HepG2 (cell line): ENCODE measurements around the gene APC2. TPM values are rescaled to one million over a fixed set of nuclear protein-coding genes. Genes with fewer than 3 reads are reported as not detected.

Experiments used
- ADNP ChIP-seq: sonication (generic); formaldehyde crosslinking; IDR thresholded peaks from 2 replicates; pipeline ENCODE4 v1.4.0; 2020; ENCODE audit warnings: missing genetic modification reagents
- ATF7 ChIP-seq, 2 experiments: fragments of 450-650 bp in 1 of 2; sonication (generic) in 1 of 2; formaldehyde crosslinking in 1 of 2; IDR thresholded peaks; 2 replicates each; pipeline versions ENCODE4 v1.4.0 to v1.6.1; 2016 to 2020; ENCODE audit warnings: antibody characterized with exemption in 1 of 2, mild to moderate bottlenecking in 1 of 2, missing genetic modification reagents in 1 of 2
- BRCA1 ChIP-seq: sonication (generic); formaldehyde crosslinking; IDR thresholded peaks from 2 replicates; pipeline ENCODE4 v1.4.0; 2020; ENCODE audit warnings: missing genetic modification reagents
- BRD4 ChIP-seq: sonication (generic); formaldehyde crosslinking; IDR thresholded peaks from 2 replicates; pipeline ENCODE4 v1.4.0; 2020; ENCODE audit warnings: missing genetic modification reagents
- EEA1 ChIP-seq: sonication (generic); formaldehyde crosslinking; IDR thresholded peaks from 2 replicates; pipeline ENCODE4 v1.5.1; 2020; ENCODE audit warnings: mild to moderate bottlenecking, missing genetic modification reagents, borderline replicate concordance
- HNF4G ChIP-seq, 2 experiments: sonication (generic) in 1 of 2; formaldehyde crosslinking in 1 of 2; IDR thresholded peaks; 2 replicates each; pipeline versions ENCODE4 v1.4.0 to v1.6.1; 2011 to 2020; ENCODE audit warnings: borderline replicate concordance in 2 of 2, low read depth in 2 of 2, mild to moderate bottlenecking in 2 of 2, low read length in 1 of 2, missing genetic modification reagents in 1 of 2, moderate library complexity in 1 of 2
- HOMEZ ChIP-seq: IDR thresholded peaks from 2 replicates; pipeline ENCODE4 v1.6.1; 2016; ENCODE audit warnings: low read depth
- KDM6A ChIP-seq: IDR thresholded peaks from 2 replicates; pipeline ENCODE4 v1.6.1; 2016; ENCODE audit warnings: low read depth
- POLR2AphosphoS5 ChIP-seq: IDR thresholded peaks from 2 replicates; pipeline ENCODE4 v1.6.1; 2012; ENCODE audit warnings: low read depth, low read length
- RARA ChIP-seq: IDR thresholded peaks from 2 replicates; pipeline ENCODE4 v1.6.1; 2016; ENCODE audit warnings: missing genetic modification reagents, missing compliant biosample characterization
- RBAK ChIP-seq: sonication (generic); formaldehyde crosslinking; IDR thresholded peaks from 2 replicates; pipeline ENCODE4 v1.5.1; 2020; ENCODE audit warnings: mild to moderate bottlenecking, missing genetic modification reagents
- RBFOX2 ChIP-seq: fragments of 200-400 bp; formaldehyde crosslinking; IDR thresholded peaks from 2 replicates; pipeline ENCODE4 v1.6.1; 2017; ENCODE audit warnings: low read depth, mild to moderate bottlenecking, low read length
- SRF ChIP-seq: IDR thresholded peaks from 2 replicates; pipeline ENCODE4 v1.6.1; 2011; ENCODE audit warnings: mild to moderate bottlenecking, low read depth, low read length, moderate library complexity
- ZFP36L2 ChIP-seq: sonication (generic); formaldehyde crosslinking; IDR thresholded peaks from 2 replicates; pipeline ENCODE4 v1.4.0; 2020; ENCODE audit warnings: missing genetic modification reagents
- ZFP41 ChIP-seq: sonication (generic); formaldehyde crosslinking; IDR thresholded peaks from 2 replicates; pipeline ENCODE4 v1.4.0; 2020; ENCODE audit warnings: mild to moderate bottlenecking, missing genetic modification reagents, borderline replicate concordance
- ZGPAT ChIP-seq: IDR thresholded peaks from 2 replicates; pipeline ENCODE4 v1.6.1; 2016; ENCODE audit warnings: mild to moderate bottlenecking
- ZNF124 ChIP-seq: sonication (generic); formaldehyde crosslinking; IDR thresholded peaks from 2 replicates; pipeline ENCODE4 v1.4.0; 2020; ENCODE audit warnings: missing genetic modification reagents
- ZNF709 ChIP-seq: sonication (generic); formaldehyde crosslinking; IDR thresholded peaks from 2 replicates; pipeline ENCODE4 v1.5.0; 2020; ENCODE audit warnings: mild to moderate bottlenecking, missing genetic modification reagents
- ZNF720 ChIP-seq: sonication (generic); formaldehyde crosslinking; IDR thresholded peaks from 2 replicates; pipeline ENCODE4 v1.4.0; 2020; ENCODE audit warnings: missing genetic modification reagents
- ZNF766 ChIP-seq: sonication (generic); formaldehyde crosslinking; IDR thresholded peaks from 2 replicates; pipeline ENCODE4 v1.5.0; 2020; ENCODE audit warnings: missing genetic modification reagents, borderline replicate concordance
- ZNF776 ChIP-seq: sonication (generic); formaldehyde crosslinking; IDR thresholded peaks from 2 replicates; pipeline ENCODE4 v1.4.0; 2020; ENCODE audit warnings: mild to moderate bottlenecking, missing genetic modification reagents
- ZSCAN21 ChIP-seq: sonication (generic); formaldehyde crosslinking; IDR thresholded peaks from 2 replicates; pipeline ENCODE4 v1.8.0; 2022; ENCODE audit warnings: mild to moderate bottlenecking, missing genetic modification reagents, moderate library complexity, borderline replicate concordance
- ZSCAN29 ChIP-seq: sonication (generic); formaldehyde crosslinking; conservative IDR thresholded peaks from 2 replicates; pipeline ENCODE4 v1.4.0; 2020; ENCODE audit warnings: mild to moderate bottlenecking, missing genetic modification reagents
- polyA plus RNA-seq, 8 experiments: library from polyadenylated mRNA; depleted of rRNA in 3 of 8; stranded (reverse) in 7 of 8; unstranded in 1 of 8; fragments of >200 nt; fragmentation: Illumina TruSeq in 4 of 8; extraction: Trizol in 4 of 8; gene quantifications; 2 replicates each; pipeline versions ENCODE4 v1.2.1 to v1.2.3, GENCODE V29; 2011 to 2016; ENCODE audit warnings: low read depth in 4 of 8, missing spikeins in 1 of 8, mixed read lengths in 1 of 8; ENCODE audit not compliant: insufficient read depth in 1 of 8
- total RNA-seq, 5 experiments: library from RNA; depleted of rRNA; stranded (reverse); fragments of >200 nt; fragmentation: Illumina TruSeq; extraction: Trizol; gene quantifications; 2 replicates each; pipeline ENCODE4 v1.2.3, GENCODE V29; 2016; ENCODE audit warnings: low read depth in 1 of 5
- TF ChIP-seq, protein P1 (sequence below): sonication (generic); formaldehyde crosslinking; IDR thresholded peaks from 2 replicates; pipeline ENCODE4 v1.9.0; 2022; ENCODE audit warnings: missing genetic modification reagents, mild to moderate bottlenecking, borderline replicate concordance
- TF ChIP-seq, protein P2 (sequence below): sonication (generic); formaldehyde crosslinking; IDR thresholded peaks from 2 replicates; pipeline ENCODE4 v1.4.0; 2020; ENCODE audit warnings: missing genetic modification reagents

The APC2 gene
- total and polyA plus RNA-seq, 2 of the 13 experiments (the other 11 are each of a cell fraction or from before 2014, with no cell fraction given): 0.08 to 0.22 TPM

- TF ChIP-seq ZGPAT (0 out of 2 replicates have a peak, but pooled peaks have one; percentile 14), RARA (CRISPR knock-in tag) (no peak), RBAK (CRISPR knock-in tag) (no peak), KDM6A (CRISPR knock-in tag) (no peak), RBFOX2 (peak; percentile 30; the same call in 1 of the 2 replicates), ZFP36L2 (no peak), ZSCAN21 (no peak), ATF7 (IDR thresholded peaks at IDR 0.05) (no peak), ATF7 (CRISPR knock-in tag; IDR thresholded peaks at IDR 0.05) (no peak), ADNP (CRISPR knock-in tag) (no peak), EEA1 (CRISPR knock-in tag) (no peak), ZNF124 (CRISPR knock-in tag) (no peak), HNF4G (IDR thresholded peaks at IDR 0.05; ENCODE audit: borderline replicate concordance, low read depth, low read length) (no peak), HNF4G (CRISPR knock-in tag; IDR thresholded peaks at IDR 0.05; ENCODE audit: borderline replicate concordance, low read depth) (no peak), ZSCAN29 (CRISPR knock-in tag) (no peak), BRCA1 (CRISPR knock-in tag) (no peak), SRF (no peak), ZNF766 (CRISPR knock-in tag) (no peak), ZFP41 (CRISPR knock-in tag) (no peak), BRD4 (no peak), ZNF776 (CRISPR knock-in tag) (peak; percentile 27; the same call in 1 of the 2 replicates), ZNF709 (CRISPR knock-in tag) (0 out of 2 replicates have a peak, but pooled peaks have one; percentile 42), ZNF720 (CRISPR knock-in tag) (no peak), POLR2AphosphoS5 (no peak), HOMEZ (CRISPR knock-in tag) (no peak)
- TF ChIP-seq, protein P1, sequence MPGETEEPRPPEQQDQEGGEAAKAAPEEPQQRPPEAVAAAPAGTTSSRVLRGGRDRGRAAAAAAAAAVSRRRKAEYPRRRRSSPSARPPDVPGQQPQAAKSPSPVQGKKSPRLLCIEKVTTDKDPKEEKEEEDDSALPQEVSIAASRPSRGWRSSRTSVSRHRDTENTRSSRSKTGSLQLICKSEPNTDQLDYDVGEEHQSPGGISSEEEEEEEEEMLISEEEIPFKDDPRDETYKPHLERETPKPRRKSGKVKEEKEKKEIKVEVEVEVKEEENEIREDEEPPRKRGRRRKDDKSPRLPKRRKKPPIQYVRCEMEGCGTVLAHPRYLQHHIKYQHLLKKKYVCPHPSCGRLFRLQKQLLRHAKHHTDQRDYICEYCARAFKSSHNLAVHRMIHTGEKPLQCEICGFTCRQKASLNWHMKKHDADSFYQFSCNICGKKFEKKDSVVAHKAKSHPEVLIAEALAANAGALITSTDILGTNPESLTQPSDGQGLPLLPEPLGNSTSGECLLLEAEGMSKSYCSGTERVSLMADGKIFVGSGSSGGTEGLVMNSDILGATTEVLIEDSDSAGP: no peak
- TF ChIP-seq, protein P2, sequence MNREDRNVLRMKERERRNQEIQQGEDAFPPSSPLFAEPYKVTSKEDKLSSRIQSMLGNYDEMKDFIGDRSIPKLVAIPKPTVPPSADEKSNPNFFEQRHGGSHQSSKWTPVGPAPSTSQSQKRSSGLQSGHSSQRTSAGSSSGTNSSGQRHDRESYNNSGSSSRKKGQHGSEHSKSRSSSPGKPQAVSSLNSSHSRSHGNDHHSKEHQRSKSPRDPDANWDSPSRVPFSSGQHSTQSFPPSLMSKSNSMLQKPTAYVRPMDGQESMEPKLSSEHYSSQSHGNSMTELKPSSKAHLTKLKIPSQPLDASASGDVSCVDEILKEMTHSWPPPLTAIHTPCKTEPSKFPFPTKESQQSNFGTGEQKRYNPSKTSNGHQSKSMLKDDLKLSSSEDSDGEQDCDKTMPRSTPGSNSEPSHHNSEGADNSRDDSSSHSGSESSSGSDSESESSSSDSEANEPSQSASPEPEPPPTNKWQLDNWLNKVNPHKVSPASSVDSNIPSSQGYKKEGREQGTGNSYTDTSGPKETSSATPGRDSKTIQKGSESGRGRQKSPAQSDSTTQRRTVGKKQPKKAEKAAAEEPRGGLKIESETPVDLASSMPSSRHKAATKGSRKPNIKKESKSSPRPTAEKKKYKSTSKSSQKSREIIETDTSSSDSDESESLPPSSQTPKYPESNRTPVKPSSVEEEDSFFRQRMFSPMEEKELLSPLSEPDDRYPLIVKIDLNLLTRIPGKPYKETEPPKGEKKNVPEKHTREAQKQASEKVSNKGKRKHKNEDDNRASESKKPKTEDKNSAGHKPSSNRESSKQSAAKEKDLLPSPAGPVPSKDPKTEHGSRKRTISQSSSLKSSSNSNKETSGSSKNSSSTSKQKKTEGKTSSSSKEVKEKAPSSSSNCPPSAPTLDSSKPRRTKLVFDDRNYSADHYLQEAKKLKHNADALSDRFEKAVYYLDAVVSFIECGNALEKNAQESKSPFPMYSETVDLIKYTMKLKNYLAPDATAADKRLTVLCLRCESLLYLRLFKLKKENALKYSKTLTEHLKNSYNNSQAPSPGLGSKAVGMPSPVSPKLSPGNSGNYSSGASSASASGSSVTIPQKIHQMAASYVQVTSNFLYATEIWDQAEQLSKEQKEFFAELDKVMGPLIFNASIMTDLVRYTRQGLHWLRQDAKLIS: no peak
These were observed 20.1 kb downstream of the APC2 start (continued) for GRCh38 chr19:1470055-1470304.
